PFSK-1 (cell line): ENCODE measurements around the gene POLE.

Source experiments
- FOXP2 ChIP-seq: optimal IDR thresholded peaks from 2 replicates; pipeline ENCODE3; 2011; ENCODE audit warnings: borderline replicate concordance, control low read depth, inconsistent platforms; ENCODE audit not compliant: insufficient read depth; ENCODE audit errors: extremely low read length, extremely low read depth
- POLR2AphosphoS5 ChIP-seq: IDR thresholded peaks from 2 replicates; pipeline ENCODE4 v1.6.1; 2012; ENCODE audit warnings: low read depth, mild to moderate bottlenecking, control low read depth, low read length, moderate library complexity
- REST ChIP-seq, 2 experiments: IDR thresholded peaks; 2 replicates each; pipeline versions ENCODE4 v1.6.1 to v1.8.0; 2011 to 2012; ENCODE audit warnings: low read depth in 2 of 2, low read length in 2 of 2, control low read depth in 1 of 2, inconsistent platforms in 1 of 2, mild to moderate bottlenecking in 1 of 2, moderate library complexity in 1 of 2; ENCODE audit not compliant: insufficient read depth in 1 of 2
- SIN3A ChIP-seq: IDR thresholded peaks from 2 replicates; pipeline ENCODE4 v1.6.1; 2012; ENCODE audit warnings: mild to moderate bottlenecking, low read length, moderate library complexity, borderline replicate concordance; ENCODE audit not compliant: insufficient read depth
- TAF1 ChIP-seq: IDR thresholded peaks from 2 replicates; pipeline ENCODE4 v1.6.1; 2012; ENCODE audit warnings: low read length, control low read depth, borderline replicate concordance; ENCODE audit not compliant: insufficient read depth

The POLE gene

GRCh38 chr12:132632521-132633228 is 54.5 kb downstream of the POLE start:
- TF ChIP-seq TAF1 (no peak), REST (IDR thresholded peaks at IDR 0.05; ENCODE audit: insufficient read depth in 1 of 2, low read depth in 2 of 2, low read length in 2 of 2) (no peak), SIN3A (no peak), POLR2AphosphoS5 (no peak), FOXP2 (no peak)

- TF ChIP-seq TAF1 (no peak), POLR2AphosphoS5 (peak; percentile 7; the same call in 1 of the 2 replicates)
Measured at GRCh38 chr12:132631666-132632065, 55.5 kb downstream of the POLE start.

- no peak for TF ChIP-seq FOXP2
- no peak for TF ChIP-seq TAF1
Measured at GRCh38 chr12:132630672-132631071, 56.5 kb downstream of the POLE start.

DNA sequence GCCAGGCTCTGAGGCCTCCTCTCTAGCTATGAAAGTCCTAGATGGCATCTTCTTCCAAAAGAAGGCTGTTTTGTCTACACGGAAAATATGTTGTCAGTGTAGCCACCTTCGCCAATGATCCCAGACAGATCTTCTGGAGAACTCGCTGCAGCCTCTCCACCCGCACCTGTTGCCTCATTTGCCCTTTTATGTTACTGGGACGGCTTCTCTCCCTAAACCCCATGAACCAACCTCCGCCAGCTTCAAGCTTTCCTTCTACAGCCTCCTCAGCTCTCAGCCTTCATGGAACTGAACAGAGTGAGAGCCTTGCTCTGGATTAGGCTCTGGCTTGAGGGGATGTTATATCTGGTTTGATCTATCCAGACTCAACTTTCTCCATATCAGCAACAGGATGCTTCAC is 57.8 kb downstream of the POLE start:
- TF ChIP-seq REST (IDR thresholded peaks at IDR 0.05; ENCODE audit: insufficient read depth in 1 of 2, low read depth in 2 of 2, low read length in 2 of 2): no peak
- TF ChIP-seq TAF1: no peak
- TF ChIP-seq FOXP2: no peak
- no peak; the same call in 1 of the 2 replicates for TF ChIP-seq POLR2AphosphoS5
- TF ChIP-seq SIN3A: no peak

DNA sequence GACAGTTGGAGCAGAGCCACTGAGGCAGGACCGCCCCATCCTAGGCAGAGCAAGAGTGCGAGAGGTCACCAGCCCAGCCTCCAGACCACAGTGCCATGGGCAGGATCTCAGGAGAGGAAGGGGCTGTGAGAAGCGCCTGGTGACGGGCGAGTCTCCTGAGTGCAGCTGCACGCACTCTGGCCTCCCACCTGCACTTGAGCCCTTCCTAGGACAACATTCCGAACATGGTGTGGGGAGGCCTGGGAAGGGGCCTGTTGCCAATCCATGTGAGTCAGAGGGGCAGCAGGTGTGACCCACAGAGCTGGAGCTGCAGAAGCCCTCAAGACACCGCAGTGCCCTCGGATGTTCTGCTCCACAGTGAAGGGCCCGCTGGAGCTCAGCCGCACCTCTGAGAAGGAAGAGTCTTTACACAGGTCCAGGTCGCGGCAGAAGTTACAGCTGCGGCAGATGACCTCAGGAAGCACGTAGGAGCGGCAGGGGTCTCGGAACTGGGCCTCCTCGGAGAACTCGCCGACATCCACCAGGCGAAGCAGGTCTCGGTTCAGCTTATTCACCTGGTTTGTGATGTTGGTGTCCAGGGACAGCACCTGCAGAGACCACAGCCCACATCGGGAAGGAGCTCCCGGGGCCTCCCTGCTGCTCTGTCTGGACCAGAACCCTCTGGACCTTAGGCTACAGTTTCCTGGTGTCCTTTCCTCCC is 61.3 kb downstream of the POLE start:
- TF ChIP-seq FOXP2 (no peak), SIN3A (no peak)

DNA sequence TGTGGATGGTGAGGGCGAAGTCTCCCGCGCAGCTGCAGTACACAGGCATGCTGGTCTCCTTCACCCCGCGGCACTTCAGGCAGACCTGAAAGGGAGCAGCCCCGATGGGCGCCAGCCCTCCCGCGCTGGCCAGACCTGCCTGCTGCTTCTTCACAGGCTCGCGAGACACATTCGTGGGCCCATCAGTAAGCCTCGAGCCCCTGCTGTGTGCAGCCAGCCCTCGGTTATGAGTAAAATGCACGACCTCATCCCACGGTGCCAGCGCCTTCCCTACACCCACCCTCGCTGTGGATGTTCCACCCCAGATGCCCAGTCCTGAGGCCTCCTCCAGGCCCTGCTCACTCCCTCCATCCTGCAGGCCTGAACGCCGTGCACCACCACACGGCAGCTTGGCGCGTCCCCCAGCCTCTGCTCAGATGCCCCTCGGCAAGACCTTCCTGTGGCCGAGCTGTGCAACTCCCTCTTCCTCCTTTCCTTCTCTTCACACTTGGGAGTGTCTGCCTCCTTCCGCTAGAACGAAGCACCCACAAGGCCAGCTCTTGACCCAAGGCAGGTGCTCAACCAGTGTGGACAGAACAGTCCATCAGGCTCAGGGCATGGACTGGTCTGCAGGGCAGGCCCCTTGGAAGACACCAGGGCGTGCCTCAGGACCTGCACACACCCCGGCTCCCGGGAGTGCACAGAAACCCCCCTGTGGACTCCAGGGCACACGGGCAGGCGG is 62.1 kb downstream of the POLE start:
- TF ChIP-seq TAF1 (no peak), FOXP2 (no peak), SIN3A (no peak), POLR2AphosphoS5 (peak; percentile 61; the same call in 1 of the 2 replicates), REST (IDR thresholded peaks at IDR 0.05; ENCODE audit: insufficient read depth in 1 of 2, low read depth in 2 of 2, low read length in 2 of 2) (no peak)
